Stimulated activated CD8-positive, alpha-beta memory T cell treated with anti-CD3 and anti-CD28 coated beads, Interleukin-12 subunit alpha, Interleukin-12 subunit beta, amount 100 ng/mL, for 1 hour (primary cell): ENCODE measurements around the gene USH2A.

ENCODE experiments used
- DNase-seq: peaks from one replicate; pipeline ENCODE4 v3.0.0-alpha.2; 2020; ENCODE audit warnings: low read depth

Gene USH2A

DNA sequence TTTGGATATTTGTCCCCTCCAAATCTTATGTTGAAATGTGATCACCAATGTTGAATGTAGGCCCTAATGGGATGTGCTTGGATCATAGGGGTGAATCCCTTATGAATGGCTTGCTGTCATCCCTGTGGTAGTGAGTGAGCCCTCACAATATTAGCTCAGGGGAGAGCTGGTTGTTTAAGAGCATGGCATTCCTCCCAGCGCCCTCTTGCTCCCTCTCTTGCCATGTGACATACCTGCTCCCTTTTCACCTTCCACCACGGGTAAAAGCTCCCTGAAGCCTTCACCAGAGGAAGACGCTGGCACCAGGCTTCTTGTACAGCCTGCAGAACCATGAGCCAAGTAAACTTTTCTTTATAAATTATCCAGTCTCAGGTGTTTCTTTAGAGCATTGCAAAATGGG is 550.6 kb downstream of the USH2A start:
- no peak for DNase-seq

DNA sequence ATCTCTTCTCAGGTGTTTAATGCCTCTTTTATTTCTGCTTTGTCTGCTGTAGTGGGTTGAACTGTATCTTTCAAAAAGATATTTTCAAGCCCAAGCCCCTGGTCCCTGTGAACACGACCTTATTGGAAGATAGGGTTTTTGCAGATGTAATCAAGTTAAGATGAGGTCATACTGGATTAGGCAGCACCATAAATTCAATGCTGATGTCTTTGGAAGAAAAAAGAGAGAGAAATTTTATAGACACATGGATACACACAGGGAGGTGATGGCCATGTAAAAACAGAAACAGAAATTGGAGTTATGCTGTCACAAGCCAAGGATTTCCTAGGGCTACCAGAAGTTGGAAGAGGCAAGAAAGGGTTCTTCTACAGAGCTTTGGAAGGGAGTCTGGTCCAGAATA is 554.7 kb downstream of the USH2A start:
- DNase-seq, result no peak

DNA sequence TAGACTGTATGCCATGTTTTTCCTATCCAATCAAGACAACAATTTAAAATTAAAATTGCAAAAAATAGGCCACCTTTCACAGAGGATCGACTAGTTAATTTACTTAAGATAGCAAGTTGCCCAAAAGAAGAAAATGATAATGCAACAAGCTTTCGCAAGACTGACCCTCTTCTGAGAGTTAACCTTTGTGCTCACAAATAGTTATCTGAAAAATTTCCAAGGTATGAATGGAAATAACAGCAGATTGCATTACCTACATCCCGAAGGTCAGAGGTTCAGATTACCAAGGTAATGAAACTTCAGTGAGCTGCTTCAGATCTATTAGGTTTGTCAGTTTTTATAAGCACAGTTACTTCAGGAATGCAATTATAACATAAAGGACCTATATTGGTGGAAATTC is 558.2 kb downstream of the USH2A start:
- DNase-seq, result no peak

DNA sequence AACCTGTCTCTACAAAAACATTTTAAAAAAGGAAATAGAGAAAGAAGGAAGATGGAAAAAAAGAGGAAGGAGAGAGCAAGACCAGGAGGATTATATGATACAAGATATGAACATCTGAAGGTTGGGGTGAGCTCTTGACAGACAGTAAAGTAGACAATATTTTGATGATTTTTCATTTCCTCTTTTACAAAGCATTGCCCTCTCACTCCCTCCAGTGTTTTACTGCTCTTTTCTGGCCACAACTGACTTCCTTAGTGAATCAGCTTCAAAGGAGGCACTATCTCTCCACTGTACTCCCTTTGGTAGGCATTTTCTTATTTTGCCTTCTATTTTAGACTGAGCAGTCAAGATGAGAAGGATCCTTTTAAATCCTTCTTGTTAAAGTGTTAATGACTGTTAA is 559.5 kb downstream of the USH2A start:
- no peak for DNase-seq

DNA sequence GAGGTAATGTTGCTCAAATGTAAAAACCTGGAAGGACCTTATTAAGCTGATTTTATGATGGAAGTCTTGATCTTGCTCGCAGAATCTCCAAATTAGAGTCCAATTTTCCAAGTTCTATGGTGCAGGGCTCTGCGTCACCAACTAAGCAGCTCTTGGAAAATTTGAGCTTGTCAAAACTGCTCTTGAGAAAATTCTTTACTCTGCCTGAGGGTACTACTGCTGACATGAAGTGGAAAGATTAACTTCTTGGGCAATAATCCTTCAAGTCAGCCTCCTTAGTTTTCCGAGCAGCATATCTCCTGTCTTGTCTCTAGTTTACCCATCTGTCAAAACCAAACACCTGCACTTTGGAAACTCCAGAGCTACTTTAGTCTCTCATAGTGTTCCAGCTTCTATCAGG is 562.4 kb downstream of the USH2A start:
- no peak for DNase-seq

DNA sequence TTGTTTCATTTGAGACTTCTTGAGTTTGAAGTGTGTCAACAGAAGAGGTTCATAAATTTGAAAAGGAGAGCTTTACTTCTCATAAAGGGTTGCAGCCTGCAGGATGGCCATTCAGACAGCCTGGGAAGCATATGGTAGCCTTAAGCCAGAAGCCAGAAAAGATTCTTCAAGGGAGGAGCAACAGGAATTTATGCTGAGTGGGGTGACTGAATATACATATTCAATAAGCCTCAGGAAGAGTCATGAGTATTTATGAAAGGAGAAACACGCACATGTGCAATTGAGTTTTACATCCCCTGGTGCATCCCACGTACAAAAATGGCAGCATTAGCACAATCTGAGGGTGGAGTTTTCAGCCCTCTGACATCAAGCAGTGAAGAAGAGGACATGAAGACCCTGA is 565.9 kb downstream of the USH2A start:
- DNase-seq, result no peak

DNA sequence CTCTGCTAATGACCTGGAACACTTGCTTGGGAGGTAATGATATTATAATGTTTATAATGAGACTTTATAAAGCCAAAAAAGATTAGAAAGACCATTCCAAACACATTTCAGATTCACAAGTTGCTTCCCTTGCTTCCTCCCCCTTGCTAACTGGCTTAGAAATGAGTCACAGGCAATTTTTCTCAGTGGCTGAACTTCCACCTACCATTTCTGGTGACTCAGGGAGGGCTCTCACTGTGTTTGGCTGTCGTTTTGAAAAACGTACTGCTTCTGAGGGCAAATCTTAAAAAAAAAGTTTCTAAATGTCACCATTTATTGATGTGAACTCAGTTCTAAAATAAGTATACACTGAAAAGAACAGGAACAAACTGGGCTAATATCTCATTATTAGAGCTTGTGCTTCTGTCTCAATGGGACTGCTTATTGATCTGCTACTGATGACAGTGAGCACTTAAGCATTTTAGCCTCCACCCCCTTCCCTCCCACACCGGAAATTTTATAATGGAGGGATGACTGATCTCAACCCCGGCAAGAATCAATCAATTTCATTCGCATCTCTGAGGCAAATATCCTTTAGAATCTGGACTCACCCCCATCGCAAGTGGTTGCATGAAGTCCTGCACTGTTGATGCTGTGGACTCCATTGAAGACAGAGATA is 577.9 kb downstream of the USH2A start:
- DNase-seq, result no peak

DNA sequence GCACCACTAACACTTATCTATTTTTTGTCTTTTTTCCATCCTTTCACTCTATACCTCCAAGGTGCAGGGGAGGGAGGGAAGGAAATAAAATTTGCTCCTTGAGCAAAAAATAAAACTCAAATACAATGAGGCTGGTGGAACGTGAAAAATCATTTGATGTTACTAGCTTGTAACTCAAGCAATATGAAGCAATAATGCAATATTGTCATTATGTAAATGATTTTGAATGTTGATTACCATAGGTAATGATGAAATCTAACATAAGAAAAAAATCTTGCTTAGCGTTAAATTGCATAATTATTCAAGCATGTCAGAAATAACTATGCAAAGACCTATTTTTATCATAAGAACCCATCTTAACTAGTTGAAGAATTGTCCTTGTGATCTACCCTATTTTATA is 578.5 kb downstream of the USH2A start:
- DNase-seq, result no peak

DNA sequence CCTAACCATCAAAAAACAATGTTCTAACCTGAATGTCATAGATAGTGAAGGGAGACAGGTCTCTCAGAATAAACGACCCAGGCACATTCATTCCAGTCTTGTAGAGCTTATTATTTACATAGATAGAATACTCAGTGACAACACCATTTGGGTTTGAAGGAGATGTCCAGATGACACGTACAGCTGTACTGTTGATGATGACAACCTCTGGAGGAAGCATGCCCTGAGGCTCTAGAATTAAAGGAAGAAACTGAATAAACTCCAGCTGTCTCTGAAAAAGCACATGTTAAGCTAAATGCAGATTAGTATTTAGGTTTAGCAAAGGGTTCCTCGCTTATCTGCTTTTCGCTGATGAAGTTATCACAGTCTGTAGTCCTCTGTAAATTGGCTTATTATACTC is 579.0 kb downstream of the USH2A start:
- no peak for DNase-seq

DNA sequence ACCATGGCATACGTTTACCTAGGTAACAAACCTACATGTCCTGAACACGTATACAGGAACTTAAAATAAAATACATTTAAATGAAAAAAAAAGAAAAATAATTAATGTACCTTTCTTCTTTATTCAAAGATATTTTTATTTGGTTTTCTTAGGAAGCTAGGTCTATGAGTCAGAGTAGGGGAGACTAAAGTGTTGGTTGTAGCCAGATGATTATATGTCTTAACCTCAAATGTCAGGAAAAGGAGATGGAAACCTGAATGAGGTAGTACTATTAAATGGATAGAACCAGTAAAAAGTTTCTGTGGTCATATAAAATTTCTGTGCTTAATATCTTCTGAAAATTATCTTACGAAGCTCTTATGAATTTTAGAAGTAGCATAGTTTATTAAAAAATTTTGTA is 580.3 kb downstream of the USH2A start:
- no peak for DNase-seq

DNA sequence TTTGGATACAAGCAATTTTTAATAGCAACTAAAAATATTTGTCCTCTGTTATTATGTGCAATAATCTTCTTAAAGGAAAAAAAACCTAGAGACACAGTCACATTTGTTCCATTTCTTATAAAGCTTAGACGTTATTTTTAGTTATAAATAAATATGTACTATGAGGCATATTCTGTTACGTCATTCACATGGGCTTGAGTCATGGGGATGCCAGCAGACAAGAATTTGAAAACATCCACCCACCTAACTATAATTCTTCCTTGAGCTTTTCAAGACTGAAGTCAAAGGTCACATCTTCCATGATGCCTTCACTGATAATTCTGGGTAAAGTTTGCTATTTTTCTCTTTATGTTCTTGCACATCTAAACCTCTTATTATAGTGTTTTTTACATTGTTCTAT is 587.3 kb downstream of the USH2A start:
- no peak for DNase-seq

DNA sequence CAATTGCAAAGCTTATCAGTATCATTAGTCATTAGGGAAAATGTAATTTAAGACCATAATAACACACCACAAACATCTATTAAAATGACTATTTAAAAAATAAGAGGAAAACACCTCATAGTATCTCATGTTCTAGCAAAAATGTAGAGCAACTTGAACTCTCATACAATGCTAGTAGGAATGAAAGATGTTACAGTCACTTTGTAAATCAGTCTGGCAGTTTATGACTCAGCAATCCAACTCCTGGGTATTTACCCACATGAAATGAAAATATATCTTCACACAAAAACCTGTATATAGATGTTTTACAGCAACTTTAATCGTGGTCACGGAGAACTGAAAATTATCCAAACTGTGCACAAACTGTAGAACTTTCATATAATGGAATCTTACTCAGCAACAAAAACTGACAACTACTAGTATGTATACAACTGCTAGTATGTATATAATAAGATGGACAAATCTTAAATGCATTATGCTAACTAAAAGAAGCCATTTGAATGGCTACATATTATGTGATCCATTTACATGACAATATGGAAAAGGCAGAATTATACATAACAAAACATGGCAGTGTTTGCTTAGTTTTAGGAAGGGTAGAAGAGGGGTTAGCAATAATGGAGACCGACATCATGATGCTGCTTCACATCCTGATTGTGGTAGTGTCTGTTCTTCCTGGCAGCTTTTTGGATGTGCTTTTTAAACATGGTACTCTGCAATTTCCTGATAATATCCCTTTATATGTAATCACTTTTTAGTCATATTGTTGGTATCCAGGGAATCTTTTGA is 589.1 kb downstream of the USH2A start:
- no peak for DNase-seq

DNA sequence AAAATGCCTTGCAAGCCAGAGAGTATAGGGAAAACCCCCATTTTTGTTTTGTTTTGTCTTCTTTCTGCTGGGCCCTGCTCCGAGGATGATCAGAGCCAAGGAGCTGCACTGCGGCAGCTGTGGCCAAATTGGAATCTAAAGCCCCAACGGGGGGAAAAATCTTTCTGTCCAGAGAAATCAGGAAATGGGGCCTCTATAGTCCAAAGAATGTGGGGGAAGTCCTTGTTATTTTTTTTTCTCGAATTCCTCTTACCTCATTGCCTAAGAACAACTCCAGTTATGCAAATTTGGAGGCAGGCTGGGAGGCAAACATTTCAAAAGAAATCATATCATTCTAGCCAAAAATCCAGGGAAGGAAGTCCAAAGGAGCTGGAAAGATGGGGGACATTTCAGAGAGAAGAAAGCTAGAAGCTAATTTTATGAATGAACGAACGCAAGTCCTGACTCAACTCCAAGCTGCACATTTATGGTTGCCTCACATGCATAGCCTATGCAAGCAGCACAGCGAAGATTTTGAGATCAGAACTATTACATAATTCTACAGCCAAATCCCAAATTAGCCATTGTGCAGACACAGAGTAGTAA is 592.9 kb downstream of the USH2A start:
- DNase-seq, result no peak

DNA sequence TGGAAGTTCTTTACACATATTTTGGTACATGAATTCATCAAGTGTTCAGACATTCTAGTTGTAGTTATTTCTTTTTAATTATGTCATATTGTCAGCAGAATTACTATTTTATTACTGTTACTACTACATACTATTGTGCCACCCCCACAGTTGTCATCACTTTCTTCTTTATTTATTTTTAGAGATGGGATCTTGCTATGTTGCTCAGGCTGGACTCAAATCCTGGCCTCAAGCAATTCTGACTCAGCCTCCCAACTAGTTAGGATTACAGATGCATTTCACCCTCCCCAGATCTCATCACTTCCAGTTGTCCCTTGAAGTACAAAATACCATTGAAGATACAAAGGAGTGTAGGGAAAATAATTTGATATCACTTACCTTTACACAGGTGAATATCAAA is 598.2 kb downstream of the USH2A start:
- no peak for DNase-seq

DNA sequence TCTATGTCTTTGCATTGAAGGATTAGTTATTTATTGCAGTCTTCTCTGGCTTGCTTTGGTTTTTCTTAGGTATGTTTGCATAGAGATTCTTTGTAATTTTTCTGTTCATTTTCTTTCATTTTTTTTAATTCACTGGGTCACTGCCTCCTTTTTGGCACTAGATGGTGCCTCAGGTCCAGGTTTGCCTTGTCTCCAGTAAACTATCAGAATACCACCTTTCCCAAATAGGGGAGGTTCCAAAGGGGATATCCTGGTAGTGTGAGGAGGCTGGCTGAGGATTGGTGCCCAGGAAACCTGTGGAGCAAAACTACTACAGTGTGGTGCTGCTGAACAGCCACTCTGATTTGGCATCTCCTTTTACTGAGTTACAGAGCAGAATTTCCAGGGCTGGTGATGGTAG is 599.0 kb downstream of the USH2A start:
- DNase-seq, result no peak

DNA sequence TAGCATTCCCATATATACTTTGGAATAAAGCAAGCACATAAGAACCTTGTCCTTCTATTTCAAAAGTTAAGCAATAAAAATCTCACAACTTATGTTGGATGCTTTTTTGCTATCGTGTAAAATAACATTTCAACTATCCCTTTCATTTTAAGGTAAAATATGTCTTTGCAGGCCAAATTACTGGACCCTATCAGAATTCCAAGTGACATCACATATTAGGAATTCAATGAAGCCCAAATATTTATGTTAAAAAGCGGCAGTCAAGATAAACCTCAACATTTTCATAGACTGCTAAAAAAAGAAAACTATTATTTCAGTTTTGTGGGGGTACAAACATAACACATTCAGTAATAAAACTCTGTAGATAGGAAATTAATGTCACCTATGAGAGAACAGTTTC is 604.1 kb downstream of the USH2A start:
- no peak for DNase-seq

DNA sequence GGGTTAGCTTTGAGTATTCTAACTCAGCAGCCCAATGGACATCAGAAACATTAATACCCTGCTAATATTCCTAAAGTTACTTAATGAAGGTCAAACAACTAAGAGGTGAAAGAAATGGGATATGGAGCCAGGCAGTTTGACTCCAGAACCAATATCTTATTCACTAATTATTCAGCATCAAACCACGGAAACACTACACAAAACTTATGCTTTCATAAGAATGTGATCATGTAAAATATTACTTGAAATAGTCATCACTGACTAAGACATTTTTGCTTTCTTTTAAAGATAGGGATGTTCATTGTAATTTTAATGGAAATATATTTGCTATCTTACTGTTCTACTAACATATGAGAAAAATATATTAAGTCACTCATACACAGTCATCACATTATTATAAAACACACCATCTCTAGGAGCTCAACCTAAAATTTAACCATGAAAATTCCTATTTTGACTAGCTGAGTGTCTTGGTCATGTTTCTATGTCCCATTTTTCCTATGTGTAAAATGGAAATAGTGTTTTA is 615.3 kb downstream of the USH2A start:
- no peak for DNase-seq

DNA sequence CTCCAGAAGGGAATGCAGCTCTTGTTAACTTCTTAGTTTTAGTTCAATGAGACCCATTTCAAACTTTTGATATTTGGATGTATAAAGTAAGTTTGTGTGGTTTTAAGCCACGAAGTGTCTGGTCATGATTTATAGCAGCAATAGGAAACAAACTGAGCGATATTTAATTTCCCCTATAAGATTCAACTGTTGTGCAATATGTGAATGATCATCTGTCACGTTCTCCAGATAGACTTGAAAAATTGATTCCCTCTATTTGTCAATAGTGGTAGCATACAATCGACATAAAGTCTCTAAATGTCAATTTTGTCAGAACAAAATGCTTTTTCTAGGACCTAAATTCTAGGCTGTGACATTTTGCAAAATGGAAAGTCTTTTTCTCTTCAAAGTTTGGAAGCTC is 616.0 kb downstream of the USH2A start:
- DNase-seq, result no peak

DNA sequence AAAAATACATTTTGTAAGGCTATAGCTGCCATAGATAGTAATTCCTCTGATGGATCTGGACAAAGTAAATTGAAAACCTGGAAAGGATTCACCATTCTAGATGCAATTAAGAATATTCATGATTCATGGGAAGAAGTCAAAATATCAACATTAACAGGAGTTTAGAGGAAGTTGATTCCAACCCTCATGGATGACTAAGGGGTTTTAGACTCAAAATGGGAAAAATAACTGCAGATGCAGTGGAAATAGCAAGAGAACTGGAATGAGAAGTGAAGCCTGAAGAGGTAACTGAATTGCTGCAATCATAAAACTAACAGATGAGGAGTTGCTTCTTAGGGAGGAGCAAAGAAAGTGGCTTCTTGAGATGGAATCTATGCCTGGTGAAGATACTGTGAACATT is 625.4 kb downstream of the USH2A start:
- DNase-seq, result no peak

DNA sequence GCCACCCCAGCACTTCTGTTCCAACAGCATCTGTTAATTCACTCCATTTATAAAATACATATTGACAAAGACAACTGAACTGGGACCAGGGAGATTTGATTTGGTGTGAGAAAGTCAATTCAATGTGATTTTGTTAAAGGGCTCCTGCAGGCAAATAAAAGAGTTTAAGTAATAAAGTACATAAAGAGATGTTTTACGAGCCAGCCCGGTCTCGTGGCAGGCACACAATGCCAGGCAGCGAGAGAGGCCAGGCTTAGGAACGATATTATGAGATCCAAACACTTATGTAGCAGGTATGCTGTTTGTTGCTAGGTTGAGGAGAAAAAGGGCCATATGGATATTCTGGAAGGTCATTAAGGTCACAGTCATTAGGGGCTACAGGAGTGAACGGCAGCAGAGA is 629.1 kb downstream of the USH2A start:
- DNase-seq, result no peak

DNA sequence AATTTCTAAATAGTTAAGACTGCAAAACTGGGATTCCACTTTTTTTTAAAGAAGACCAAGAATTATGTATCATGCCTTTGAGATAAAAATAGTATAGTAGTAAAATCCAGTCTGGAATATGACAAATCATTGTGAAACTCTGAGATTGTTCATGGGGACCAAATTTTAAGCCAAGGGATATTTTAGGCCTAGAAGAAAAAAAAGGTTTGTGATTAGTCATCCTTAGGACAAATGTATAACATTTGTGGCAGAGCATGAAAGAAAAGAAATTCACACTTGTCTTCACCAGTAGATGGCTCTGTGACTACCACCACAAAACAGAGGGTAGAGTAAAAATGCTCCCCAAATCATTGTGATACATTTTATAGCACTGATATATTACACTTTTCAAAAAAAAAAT is 630.1 kb downstream of the USH2A start:
- no peak for DNase-seq

DNA sequence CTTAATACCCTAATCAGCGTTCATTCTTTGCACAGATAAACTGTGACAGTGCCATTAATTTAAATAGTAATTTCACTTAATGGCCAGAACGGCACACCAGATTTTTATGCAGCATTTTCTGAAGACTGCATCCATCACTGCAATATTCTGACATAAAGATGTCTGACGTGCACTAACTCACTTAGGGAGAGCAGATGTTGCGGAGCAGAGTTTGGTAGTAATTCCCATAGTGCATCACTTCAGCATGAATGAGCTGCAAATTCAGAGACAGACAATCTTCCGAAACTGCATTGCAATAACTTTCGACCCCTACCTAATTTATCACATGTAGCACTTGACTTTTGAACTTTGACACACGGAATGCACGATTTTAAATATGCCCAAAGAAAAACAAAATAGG is 630.8 kb downstream of the USH2A start:
- no peak for DNase-seq

DNA sequence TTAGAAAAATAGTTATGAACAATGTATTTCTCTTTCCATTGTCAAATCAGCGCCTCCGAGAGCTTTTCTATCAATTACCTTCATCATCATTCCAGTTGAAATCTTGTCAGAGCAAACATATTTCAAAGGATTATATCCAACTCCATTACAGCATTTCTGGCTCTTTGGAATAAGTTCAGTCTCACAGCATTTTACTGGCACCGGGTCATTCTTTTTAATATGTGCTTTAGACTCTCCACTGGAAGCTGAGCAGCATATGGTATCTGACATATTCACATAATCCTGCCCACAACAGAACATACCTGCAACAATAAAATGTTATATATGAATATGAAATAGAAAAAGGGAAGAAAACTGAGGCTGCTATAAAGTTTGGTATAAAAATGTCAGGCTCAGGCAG is 633.3 kb downstream of the USH2A start:
- no peak for DNase-seq
